ENCODE measurements around the gene TTC34. TPM values are rescaled to one million over a fixed set of nuclear protein-coding genes. Genes with fewer than 3 reads are reported as not detected.

The TTC34 gene
- total RNA-seq, 4 donors from 2014 or later: 0.27 to 0.62 (median 0.58) TPM; not detected in 1

GRCh38 chr1:2833454-2834145, 32.1 kb upstream of the TTC34 start:
- TF ChIP-seq CTCF (IDR thresholded peaks at IDR 0.05) (no peak), POLR2AphosphoS5 (IDR thresholded peaks at IDR 0.05) (no peak)
- WGBS, 2 donors (ENCODE audit: low coverage in 1 of 2): 40 to 67% methylated on average over 3 to 7 of the region's 20 CpGs
- Histone ChIP-seq H3K27me3 (peaks cover 73% of the 10 kb centered on the region), H3K4me3 (no peak overlapping the region), H3K9me3 (peaks cover 0 to 4% (median 0%) of the 10 kb centered on the region in 3 donors), H3K27ac (no peak overlapping the region), H3K4me1 (no peaks in the 10 kb centered on the region), H3K36me3 (no peaks in the 10 kb centered on the region)
- ATAC-seq: no peak

- Histone ChIP-seq H3K9me3 (peaks cover 0 to 11% (median 0%) of the 10 kb centered on the region in 3 donors), H3K27ac (no peak overlapping the region), H3K27me3 (peaks cover 77% of the 10 kb centered on the region), H3K4me3 (no peak overlapping the region), H3K36me3 (no peaks in the 10 kb centered on the region), H3K4me1 (no peaks in the 10 kb centered on the region)
- TF ChIP-seq POLR2AphosphoS5 (IDR thresholded peaks at IDR 0.05) (no peak), CTCF (IDR thresholded peaks at IDR 0.05) (no peak), EP300 (IDR thresholded peaks at IDR 0.05) (no peak), POLR2A (IDR thresholded peaks at IDR 0.05) (no peak)
- ATAC-seq: no peak
- WGBS, 2 donors (ENCODE audit: low coverage in 1 of 2): 51 to 64% methylated on average over 5 to 9 of the region's 28 CpGs
Observed at GRCh38 chr1:2832506-2833453, 31.3 kb upstream of the TTC34 start.

- no peaks in the 10 kb centered on the region for H3K4me1 ChIP-seq
- WGBS, 2 donors (ENCODE audit: low coverage in 1 of 2): 100% methylated on average over 1 of the region's 12 CpGs; no CpG with 5 or more reads in 1 of the 2 donors
- no peaks in the 10 kb centered on the region for H3K36me3 ChIP-seq
- no peak overlapping the region for H3K27ac ChIP-seq
- H3K27me3 ChIP-seq: peaks cover 82% of the 10 kb centered on the region
- no peak for TF ChIP-seq POLR2A (IDR thresholded peaks at IDR 0.05)
- no peak for TF ChIP-seq CTCF (IDR thresholded peaks at IDR 0.05)
- TF ChIP-seq EP300 (IDR thresholded peaks at IDR 0.05): no peak
- no peak for TF ChIP-seq POLR2AphosphoS5 (IDR thresholded peaks at IDR 0.05)
- no peak for ATAC-seq
- no peak overlapping the region for H3K4me3 ChIP-seq
- peaks cover 0 to 22% (median 0%) of the 10 kb centered on the region in 3 donors for H3K9me3 ChIP-seq
Observed at GRCh38 chr1:2831596-2832212, 30.2 kb upstream of the TTC34 start.

GRCh38 chr1:2830761-2831425, 29.4 kb upstream of the TTC34 start:
- WGBS, 2 donors (ENCODE audit: low coverage in 1 of 2): 85% methylated on average over 5 of the region's 20 CpGs; no CpG with 5 or more reads in 1 of the 2 donors
- no peak for ATAC-seq

More at GRCh38 chr1:2830761-2831425, 29.4 kb upstream of the TTC34 start:
- Histone ChIP-seq H3K9me3 (peaks cover 0 to 27% (median 0%) of the 10 kb centered on the region in 3 donors), H3K27ac (no peak overlapping the region), H3K4me3 (no peak overlapping the region), H3K4me1 (no peaks in the 10 kb centered on the region), H3K27me3 (peaks cover 87% of the 10 kb centered on the region), H3K36me3 (no peaks in the 10 kb centered on the region)
- TF ChIP-seq POLR2A (IDR thresholded peaks at IDR 0.05): no peak
- no peak for TF ChIP-seq EP300 (IDR thresholded peaks at IDR 0.05)
- no peak for TF ChIP-seq POLR2AphosphoS5 (IDR thresholded peaks at IDR 0.05)

All from gastroesophageal sphincter (tissue), 4 donors.